Endothelial cell of umbilical vein (primary cell): Measurements from ENCODE around the gene CFL1. TPM values are rescaled to one million over a fixed set of nuclear protein-coding genes. Genes with fewer than 3 reads are reported as not detected.

ENCODE experiments used
- BruUV-seq: library from RNA; stranded (reverse); fragments of 400-500 nt; replicated peaks from 2 replicates; lab custom pipeline; 2021; lab: Mats Ljungman, UMichigan
- CTCF ChIA-PET: fragments of 300-600, 350-600 bp; sonication (Branson Sonifier 250); formaldehyde crosslinking; loops from one replicate; lab custom pipeline; 2021; ENCODE audit warnings: antibody characterized with exemption, inconsistent platforms; lab: Charles Lee
- POLR2A ChIA-PET: fragments of 300-600, 350-600 bp; sonication (Branson Sonifier 250); formaldehyde crosslinking; loops from one replicate; lab custom pipeline; 2021; ENCODE audit warnings: antibody characterized with exemption, inconsistent platforms; lab: Charles Lee
- DNase-seq: peaks from one replicate; pipeline ENCODE4 v3.0.0-alpha.2; 2011; ENCODE audit warnings: low read depth, low spot score
- FAIRE-seq: peaks from 2 replicates; lab custom pipeline; 2011; peaks lifted over from hg19 to GRCh38; lab: Jason Lieb, UNC
- H2AFZ ChIP-seq: 2 replicates; pipeline ENCODE4 v1.6.0; 2012; ENCODE audit warnings: low read depth, low read length, control low read depth, inconsistent platforms
- H3K27ac ChIP-seq: 2 replicates; pipeline ENCODE4 v1.5.1; 2011; ENCODE audit warnings: low read depth, mild to moderate bottlenecking, control low read depth, low read length, moderate library complexity; ENCODE audit not compliant: insufficient read depth
- H3K27me3 ChIP-seq, 2 experiments: 2 replicates each; pipeline versions ENCODE4 v1.6.0 to v1.6.1; 2011; ENCODE audit warnings: low read length in 2 of 2, mixed read lengths in 1 of 2; ENCODE audit not compliant: control insufficient read depth in 2 of 2, insufficient read depth in 2 of 2
- H3K36me3 ChIP-seq, 2 experiments: 2 replicates in 1 of 2; 3 replicates in 1 of 2; pipeline ENCODE4 v1.5.1; 2011; ENCODE audit warnings: low read length in 2 of 2, mild to moderate bottlenecking in 1 of 2, moderate library complexity in 1 of 2; ENCODE audit not compliant: control insufficient read depth in 2 of 2, insufficient read depth in 2 of 2; ENCODE audit errors: extremely low read depth in 1 of 2
- H3K4me1 ChIP-seq: 3 replicates; pipeline ENCODE4 v1.5.1; 2011; ENCODE audit warnings: mild to moderate bottlenecking, low read length; ENCODE audit not compliant: control insufficient read depth, insufficient read depth; ENCODE audit errors: extremely low read depth
- H3K4me2 ChIP-seq: 2 replicates; pipeline ENCODE4 v1.6.1; 2011; ENCODE audit warnings: low read length, control low read depth, mixed read lengths; ENCODE audit not compliant: insufficient read depth
- H3K4me3 ChIP-seq, 3 experiments: fragments of 200-600 bp in 1 of 3; sonication (generic), shearing (Covaris generic) in 1 of 3; replicated peaks in 1 of 3; 2 replicates each; pipeline ENCODE4 v1.5.1; 2011 to 2016; ENCODE audit warnings: control low read depth in 3 of 3, low read length in 3 of 3, mild to moderate bottlenecking in 2 of 3, inconsistent platforms in 1 of 3, low read depth in 1 of 3, moderate library complexity in 1 of 3; ENCODE audit not compliant: insufficient read depth in 1 of 3
- H3K79me2 ChIP-seq: 2 replicates; pipeline ENCODE4 v1.6.0; 2012; ENCODE audit warnings: low read length, inconsistent platforms; ENCODE audit not compliant: control insufficient read depth, insufficient read depth
- H3K9ac ChIP-seq: replicated peaks from 2 replicates; pipeline ENCODE3; 2011; ENCODE audit warnings: low read length, control low read depth; ENCODE audit not compliant: insufficient read depth; ENCODE audit errors: extremely low read depth
- H3K9me1 ChIP-seq: replicated peaks from 3 replicates; pipeline ENCODE4 v1.6.0; 2011; ENCODE audit warnings: mild to moderate bottlenecking, low read length; ENCODE audit not compliant: control insufficient read depth, insufficient read depth; ENCODE audit errors: extremely low read depth
- H3K9me3 ChIP-seq: replicated peaks from 2 replicates; pipeline ENCODE4 v1.5.1; 2012; ENCODE audit warnings: low read length, inconsistent platforms; ENCODE audit not compliant: control insufficient read depth, insufficient read depth
- H4K20me1 ChIP-seq: replicated peaks from 2 replicates; pipeline ENCODE3; 2011; ENCODE audit warnings: mild to moderate bottlenecking, low read length; ENCODE audit not compliant: control insufficient read depth, insufficient read depth; ENCODE audit errors: extremely low read depth
- EZH2 ChIP-seq: IDR thresholded peaks from 2 replicates; pipeline ENCODE4 v1.6.1; 2012; ENCODE audit warnings: borderline replicate concordance, low read depth, mild to moderate bottlenecking, moderate library complexity, low read length, inconsistent platforms; ENCODE audit not compliant: severe bottlenecking
- FOS ChIP-seq: IDR thresholded peaks from 2 replicates; pipeline ENCODE4 v1.6.1; 2011; ENCODE audit warnings: mild to moderate bottlenecking, low read length, moderate library complexity, borderline replicate concordance; ENCODE audit not compliant: insufficient read depth
- GATA2 ChIP-seq: IDR thresholded peaks from 2 replicates; pipeline ENCODE4 v1.7.0; 2011; ENCODE audit warnings: low read depth, mild to moderate bottlenecking, moderate library complexity, mixed read lengths, low read length; ENCODE audit not compliant: insufficient read length, insufficient read depth
- JUN ChIP-seq: IDR thresholded peaks from 2 replicates; pipeline ENCODE4 v1.6.1; 2011; ENCODE audit warnings: borderline replicate concordance, low read depth; ENCODE audit not compliant: insufficient read length, insufficient read depth
- MYC ChIP-seq: IDR thresholded peaks from one replicate; pipeline ENCODE4 v1.6.1; 2011; ENCODE audit warnings: mild to moderate bottlenecking, low read depth, low read length
- POLR2A ChIP-seq: IDR thresholded peaks from 2 replicates; pipeline ENCODE4 v1.6.1; 2012; ENCODE audit warnings: low read depth, mild to moderate bottlenecking, control low read depth, low read length
- POLR2AphosphoS5 ChIP-seq: IDR thresholded peaks from 2 replicates; pipeline ENCODE4 v1.6.1; 2012; ENCODE audit warnings: low read depth, mild to moderate bottlenecking, control low read depth, low read length, moderate library complexity; ENCODE audit not compliant: insufficient read depth
- dilution Hi-C: fragments of 300-500 bp; cut with MboI; formaldehyde crosslinking; loops from one replicate; pipeline ENCODE4 v1.15.0; 2019; ENCODE audit warnings: low sequenced_read_pairs; ENCODE audit not compliant: extremely low pct_ligation_motif_present
- intact Hi-C: fragments of 100-400 bp; cut with micrococcal nuclease; formaldehyde crosslinking; loops from one replicate; pipeline ENCODE4 v1.10.0; 2022
- polyA plus RNA-seq, 4 experiments: library from polyadenylated mRNA; depleted of rRNA in 3 of 4; stranded (reverse) in 3 of 4; unstranded in 1 of 4; fragments of >200 nt; gene quantifications; 2 replicates each; pipeline versions ENCODE4 v1.2.1 to v1.2.3, GENCODE V29; 2011 to 2012; ENCODE audit warnings: missing spikeins in 1 of 4
- total RNA-seq: library from RNA; stranded (reverse); gene quantifications from 2 replicates; pipeline ENCODE4 v1.2.3, GENCODE V29; 2021
- TF ChIP-seq, protein P1 (sequence below): IDR thresholded peaks from 2 replicates; pipeline ENCODE4 v1.6.1; 2011; ENCODE audit not compliant: insufficient read depth, insufficient read length
- TF ChIP-seq, protein P2 (sequence below), 2 donors: IDR thresholded peaks; 1 replicate in 1 of 2; 2 replicates in 1 of 2; pipeline ENCODE4 v1.5.1; 2011; ENCODE audit warnings: low read length in 2 of 2, mild to moderate bottlenecking in 2 of 2, moderate library complexity in 2 of 2, control low read depth in 1 of 2, inconsistent platforms in 1 of 2, low read depth in 1 of 2; ENCODE audit not compliant: insufficient read depth in 1 of 2; ENCODE audit errors: extremely low read depth in 1 of 2

The CFL1 gene
- total and polyA plus RNA-seq, 2 donors (not counting 3 experiments of a cell fraction or from before 2014, with no cell fraction given) = 1,844 to 2,403 TPM

DNA sequence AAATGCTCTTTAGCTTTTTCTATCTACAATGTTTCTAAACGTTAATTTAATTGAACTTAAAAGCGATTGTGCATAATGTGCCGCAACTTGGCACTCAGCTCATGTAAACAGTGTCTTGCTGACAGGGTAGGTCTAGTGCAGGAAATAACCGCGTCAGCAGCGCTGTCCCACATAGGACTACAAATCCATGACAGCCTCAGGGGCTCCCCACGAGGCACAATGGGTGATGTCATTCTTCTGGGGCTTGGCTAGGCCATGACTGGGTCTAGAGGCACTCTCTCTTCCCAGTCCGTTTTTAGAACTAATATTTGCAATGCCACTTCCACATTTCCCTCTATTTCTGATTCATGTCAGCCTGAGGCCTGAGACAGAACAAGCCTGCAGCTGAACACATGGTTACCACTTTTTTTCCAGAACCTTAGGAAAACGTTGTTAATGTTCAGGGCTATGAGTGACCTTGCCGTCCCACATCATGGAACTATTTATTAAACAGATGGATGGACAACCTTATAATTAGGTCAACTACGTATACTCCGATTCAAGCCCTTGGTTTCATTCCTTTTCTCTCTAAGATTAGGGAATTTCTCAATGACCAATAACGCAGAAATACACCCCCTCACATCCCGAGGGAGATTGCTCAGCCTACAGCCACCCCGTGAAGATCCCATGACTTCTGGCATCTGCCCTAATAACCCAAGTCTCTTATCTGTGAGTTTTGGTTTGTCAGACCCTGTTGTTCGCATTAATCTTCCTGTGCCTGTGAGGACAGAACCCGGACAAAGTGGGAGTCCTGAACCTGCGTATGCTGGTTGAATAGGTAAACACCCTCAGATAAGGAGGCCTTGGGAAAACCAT, 43.6 kb downstream of the CFL1 start:
- no peak overlapping the region for H3K4me2 ChIP-seq
- H3K36me3 ChIP-seq = no peaks in the 10 kb centered on the region
- BruUV-seq = no TSS peak
- no peaks in the 10 kb centered on the region for H3K79me2 ChIP-seq
- H3K4me1 ChIP-seq = no peaks in the 10 kb centered on the region
- H2AFZ ChIP-seq = no peak overlapping the region
- no peak for TF ChIP-seq POLR2AphosphoS5
- no peak for TF ChIP-seq MYC
- TF ChIP-seq, protein P1, sequence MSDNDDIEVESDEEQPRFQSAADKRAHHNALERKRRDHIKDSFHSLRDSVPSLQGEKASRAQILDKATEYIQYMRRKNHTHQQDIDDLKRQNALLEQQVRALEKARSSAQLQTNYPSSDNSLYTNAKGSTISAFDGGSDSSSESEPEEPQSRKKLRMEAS = no peak
- no peak for TF ChIP-seq FOS
- TF ChIP-seq, protein P2, sequence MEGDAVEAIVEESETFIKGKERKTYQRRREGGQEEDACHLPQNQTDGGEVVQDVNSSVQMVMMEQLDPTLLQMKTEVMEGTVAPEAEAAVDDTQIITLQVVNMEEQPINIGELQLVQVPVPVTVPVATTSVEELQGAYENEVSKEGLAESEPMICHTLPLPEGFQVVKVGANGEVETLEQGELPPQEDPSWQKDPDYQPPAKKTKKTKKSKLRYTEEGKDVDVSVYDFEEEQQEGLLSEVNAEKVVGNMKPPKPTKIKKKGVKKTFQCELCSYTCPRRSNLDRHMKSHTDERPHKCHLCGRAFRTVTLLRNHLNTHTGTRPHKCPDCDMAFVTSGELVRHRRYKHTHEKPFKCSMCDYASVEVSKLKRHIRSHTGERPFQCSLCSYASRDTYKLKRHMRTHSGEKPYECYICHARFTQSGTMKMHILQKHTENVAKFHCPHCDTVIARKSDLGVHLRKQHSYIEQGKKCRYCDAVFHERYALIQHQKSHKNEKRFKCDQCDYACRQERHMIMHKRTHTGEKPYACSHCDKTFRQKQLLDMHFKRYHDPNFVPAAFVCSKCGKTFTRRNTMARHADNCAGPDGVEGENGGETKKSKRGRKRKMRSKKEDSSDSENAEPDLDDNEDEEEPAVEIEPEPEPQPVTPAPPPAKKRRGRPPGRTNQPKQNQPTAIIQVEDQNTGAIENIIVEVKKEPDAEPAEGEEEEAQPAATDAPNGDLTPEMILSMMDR (IDR thresholded peaks at IDR 0.05; ENCODE audit: extremely low read depth in 1 of 2, insufficient read depth in 1 of 2, low read depth in 1 of 2, low read length in 2 of 2) = no peak
- no peak for TF ChIP-seq GATA2
- TF ChIP-seq EZH2 = no peak
- no peak for TF ChIP-seq POLR2A
- no peak for TF ChIP-seq JUN
- POLR2A ChIA-PET = no interaction called here
- no peak overlapping the region for H3K9ac ChIP-seq
- dilution Hi-C loops = no loop called here
- H3K9me3 ChIP-seq = no peaks in the 10 kb centered on the region
- CTCF ChIA-PET = interaction anchor here (1.4 to 6.5 kb wide), 4 partner anchors 9 to 35 kb away, joined by 7 to 109 read pairs (median 18); partner anchors contain the start of gene AP5B1
- FAIRE-seq (no peak), DNase-seq (no peak)
- H4K20me1 ChIP-seq = no peaks in the 10 kb centered on the region
- H3K9me1 ChIP-seq = no peaks in the 10 kb centered on the region
- H3K27me3 ChIP-seq = peaks cover 7 to 9% of the 10 kb centered on the region in 2 experiments
- intact Hi-C loops = no loop called here
- no peak overlapping the region for H3K4me3 ChIP-seq
- H3K27ac ChIP-seq = no peak overlapping the region
